HepG2 (cell line): ENCODE data around the gene SMIM36. TPM values are rescaled to one million over a fixed set of nuclear protein-coding genes. Genes with fewer than 3 reads are reported as not detected.
A peak's percentile ranks its signal among the peaks of the same experiment; 100 is the strongest.

ENCODE experiments used
- AGO1 ChIP-seq: fragments of 200-400 bp; formaldehyde crosslinking; IDR thresholded peaks from 2 replicates; pipeline ENCODE4 v1.6.1; 2017; ENCODE audit warnings: mild to moderate bottlenecking, low read depth, low read length, moderate library complexity; ENCODE audit not compliant: poor library complexity, severe bottlenecking
- ARNT ChIP-seq: fragments of 450-650 bp; IDR thresholded peaks from 2 replicates; pipeline ENCODE4 v1.6.1; 2017
- DNMT1 ChIP-seq: sonication (generic); formaldehyde crosslinking; IDR thresholded peaks from 2 replicates; pipeline ENCODE4 v1.5.1; 2020; ENCODE audit warnings: mild to moderate bottlenecking, missing genetic modification reagents
- GLI4 ChIP-seq: sonication (generic); formaldehyde crosslinking; IDR thresholded peaks from 2 replicates; pipeline ENCODE4 v1.5.1; 2020; ENCODE audit warnings: missing genetic modification reagents, mild to moderate bottlenecking, moderate library complexity, borderline replicate concordance
- HOXA9 ChIP-seq: sonication (generic); formaldehyde crosslinking; IDR thresholded peaks from 2 replicates; pipeline ENCODE4 v1.8.1; 2022; ENCODE audit warnings: missing genetic modification reagents, mild to moderate bottlenecking, moderate library complexity, borderline replicate concordance
- MAZ ChIP-seq, 2 experiments: sonication (generic) in 1 of 2; formaldehyde crosslinking in 1 of 2; IDR thresholded peaks; 2 replicates each; pipeline versions ENCODE4 v1.5.0 to v1.6.1; 2012 to 2020; ENCODE audit warnings: low read depth in 2 of 2, mild to moderate bottlenecking in 2 of 2, borderline replicate concordance in 1 of 2, improper control_type of control experiment in 1 of 2, low read length in 1 of 2, missing genetic modification reagents in 1 of 2, moderate library complexity in 1 of 2
- MEF2D ChIP-seq: sonication (generic); formaldehyde crosslinking; IDR thresholded peaks from 2 replicates; pipeline ENCODE4 v1.5.1; 2020; ENCODE audit warnings: mild to moderate bottlenecking, missing genetic modification reagents
- NCOA2 ChIP-seq: sonication (generic); formaldehyde crosslinking; IDR thresholded peaks from 2 replicates; pipeline ENCODE4 v1.8.0; 2022; ENCODE audit warnings: inconsistent platforms
- RXRA ChIP-seq: sonication (generic); formaldehyde crosslinking; IDR thresholded peaks from 2 replicates; pipeline ENCODE4 v1.5.1; 2020; ENCODE audit warnings: missing genetic modification reagents
- ZNF136 ChIP-seq: sonication (generic); formaldehyde crosslinking; IDR thresholded peaks from 2 replicates; pipeline ENCODE4 v1.8.1; 2022; ENCODE audit warnings: low read depth, mild to moderate bottlenecking, moderate library complexity, missing genetic modification reagents
- ZNF253 ChIP-seq: sonication (generic); formaldehyde crosslinking; IDR thresholded peaks from 2 replicates; pipeline ENCODE4 v1.8.0; 2022; ENCODE audit warnings: mild to moderate bottlenecking, missing genetic modification reagents, borderline replicate concordance
- ZNF354B ChIP-seq: sonication (generic); formaldehyde crosslinking; IDR thresholded peaks from 2 replicates; pipeline ENCODE4 v1.8.0; 2022; ENCODE audit warnings: mild to moderate bottlenecking, missing genetic modification reagents
- ZNF407 ChIP-seq: sonication (generic); formaldehyde crosslinking; IDR thresholded peaks from one replicate; pipeline ENCODE4 v1.5.1; 2020; ENCODE audit warnings: mild to moderate bottlenecking, missing genetic modification reagents; ENCODE audit errors: not compliant biosample characterization
- ZNF543 ChIP-seq: sonication (generic); formaldehyde crosslinking; IDR thresholded peaks from 2 replicates; pipeline ENCODE4 v1.4.0; 2020; ENCODE audit warnings: mild to moderate bottlenecking, missing genetic modification reagents
- polyA plus RNA-seq, 8 experiments: library from polyadenylated mRNA; depleted of rRNA in 3 of 8; stranded (reverse) in 7 of 8; unstranded in 1 of 8; fragments of >200 nt; fragmentation: Illumina TruSeq in 4 of 8; extraction: Trizol in 4 of 8; gene quantifications; 2 replicates each; pipeline versions ENCODE4 v1.2.1 to v1.2.3, GENCODE V29; 2011 to 2016; ENCODE audit warnings: low read depth in 4 of 8, missing spikeins in 1 of 8, mixed read lengths in 1 of 8; ENCODE audit not compliant: insufficient read depth in 1 of 8
- total RNA-seq, 5 experiments: library from RNA; depleted of rRNA; stranded (reverse); fragments of >200 nt; fragmentation: Illumina TruSeq; extraction: Trizol; gene quantifications; 2 replicates each; pipeline ENCODE4 v1.2.3, GENCODE V29; 2016; ENCODE audit warnings: low read depth in 1 of 5
- TF ChIP-seq, protein P1 (sequence below), 2 experiments: sonication (generic) in 1 of 2; formaldehyde crosslinking in 1 of 2; IDR thresholded peaks; 2 replicates each; pipeline versions ENCODE4 v1.4.0 to v1.6.1; 2018 to 2020; ENCODE audit warnings: missing genetic modification reagents in 2 of 2, borderline replicate concordance in 1 of 2, low read depth in 1 of 2, mild to moderate bottlenecking in 1 of 2, missing biosample characterization in 1 of 2
- TF ChIP-seq, protein P2 (sequence below): IDR thresholded peaks from 2 replicates; pipeline ENCODE4 v1.6.1; 2016; ENCODE audit warnings: low read depth, control low read depth

SMIM36 gene
- total and polyA plus RNA-seq, 2 of the 13 experiments (the other 11 are each of a cell fraction or from before 2014, with no cell fraction given): not detected

DNA sequence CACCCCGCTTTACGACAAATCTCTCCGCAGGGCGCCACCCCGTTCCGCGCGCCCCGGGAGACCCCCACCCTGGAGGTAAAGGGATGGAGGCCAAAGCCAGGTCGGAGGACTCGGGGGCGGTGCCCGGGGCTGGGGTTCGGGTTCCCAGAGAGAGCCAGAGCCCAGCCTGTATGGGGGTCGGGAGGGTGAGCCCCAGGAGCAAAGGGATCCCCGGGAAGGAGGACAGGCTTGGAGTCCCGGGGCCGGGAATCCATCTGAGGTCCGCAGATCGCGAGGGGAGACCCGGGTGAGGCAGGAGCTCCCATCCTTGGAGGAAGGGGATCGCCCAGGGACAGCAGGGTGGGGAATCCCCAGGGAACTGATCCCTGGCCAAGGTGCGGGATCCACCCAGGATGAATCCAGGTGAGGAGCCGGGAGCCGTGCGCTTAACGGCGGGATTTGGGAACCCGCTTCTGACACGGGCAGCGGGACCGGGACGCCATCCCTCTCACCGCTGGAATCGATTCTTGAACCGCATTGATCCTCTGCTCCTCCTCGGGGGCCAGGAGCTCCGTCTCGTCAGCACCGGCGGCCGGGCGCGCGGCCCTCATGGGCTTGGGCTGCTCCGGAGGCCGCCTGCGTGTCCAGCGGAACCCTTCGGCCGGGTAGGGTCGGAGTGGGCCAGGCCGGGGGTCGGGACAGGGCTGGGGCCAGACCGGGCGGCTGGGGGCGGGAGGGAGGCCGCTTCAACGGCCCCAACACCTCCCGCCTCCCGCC is 89.9 kb downstream of the SMIM36 start, which contains the start of gene MMD (continued):
- no peak; the same call in 1 of the 2 replicates for TF ChIP-seq GLI4 (CRISPR knock-in tag)
- TF ChIP-seq AGO1: peak; percentile 41
- TF ChIP-seq, protein P1, sequence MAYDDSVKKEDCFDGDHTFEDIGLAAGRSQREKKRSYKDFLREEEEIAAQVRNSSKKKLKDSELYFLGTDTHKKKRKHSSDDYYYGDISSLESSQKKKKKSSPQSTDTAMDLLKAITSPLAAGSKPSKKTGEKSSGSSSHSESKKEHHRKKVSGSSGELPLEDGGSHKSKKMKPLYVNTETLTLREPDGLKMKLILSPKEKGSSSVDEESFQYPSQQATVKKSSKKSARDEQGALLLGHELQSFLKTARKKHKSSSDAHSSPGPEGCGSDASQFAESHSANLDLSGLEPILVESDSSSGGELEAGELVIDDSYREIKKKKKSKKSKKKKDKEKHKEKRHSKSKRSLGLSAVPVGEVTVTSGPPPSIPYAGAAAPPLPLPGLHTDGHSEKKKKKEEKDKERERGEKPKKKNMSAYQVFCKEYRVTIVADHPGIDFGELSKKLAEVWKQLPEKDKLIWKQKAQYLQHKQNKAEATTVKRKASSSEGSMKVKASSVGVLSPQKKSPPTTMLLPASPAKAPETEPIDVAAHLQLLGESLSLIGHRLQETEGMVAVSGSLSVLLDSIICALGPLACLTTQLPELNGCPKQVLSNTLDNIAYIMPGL (CRISPR knock-in tag; IDR thresholded peaks at IDR 0.05; ENCODE audit: borderline replicate concordance in 1 of 2, low read depth in 1 of 2): peak; percentile 54 to 77; a peak in 3 of 4 replicates
- peak; percentile 40 for TF ChIP-seq ZNF407
- TF ChIP-seq ZNF136: no peak
- TF ChIP-seq MEF2D (CRISPR knock-in tag): no peak; the same call in 1 of the 2 replicates
- TF ChIP-seq NCOA2 (CRISPR knock-in tag): peak; percentile 15; the same call in 1 of the 2 replicates
- TF ChIP-seq ZNF354B: no peak; the same call in 1 of the 2 replicates
- no peak for TF ChIP-seq ARNT
- peak; percentile 79; the same call in 1 of the 2 replicates for TF ChIP-seq HOXA9 (CRISPR knock-in tag)
- 0 out of 2 replicates have a peak, but pooled peaks have one; percentile 54 for TF ChIP-seq ZNF253 (CRISPR knock-in tag)
- no peak; the same call in 1 of the 2 replicates for TF ChIP-seq RXRA (CRISPR knock-in tag)
- no peak for TF ChIP-seq MAZ (IDR thresholded peaks at IDR 0.05; ENCODE audit: borderline replicate concordance, low read depth, low read length)
- peak; percentile 84 for TF ChIP-seq MAZ (CRISPR knock-in tag; IDR thresholded peaks at IDR 0.05; ENCODE audit: low read depth)
- peak; percentile 45; the same call in 1 of the 2 replicates for TF ChIP-seq ZNF543 (CRISPR knock-in tag)
- TF ChIP-seq, protein P2, sequence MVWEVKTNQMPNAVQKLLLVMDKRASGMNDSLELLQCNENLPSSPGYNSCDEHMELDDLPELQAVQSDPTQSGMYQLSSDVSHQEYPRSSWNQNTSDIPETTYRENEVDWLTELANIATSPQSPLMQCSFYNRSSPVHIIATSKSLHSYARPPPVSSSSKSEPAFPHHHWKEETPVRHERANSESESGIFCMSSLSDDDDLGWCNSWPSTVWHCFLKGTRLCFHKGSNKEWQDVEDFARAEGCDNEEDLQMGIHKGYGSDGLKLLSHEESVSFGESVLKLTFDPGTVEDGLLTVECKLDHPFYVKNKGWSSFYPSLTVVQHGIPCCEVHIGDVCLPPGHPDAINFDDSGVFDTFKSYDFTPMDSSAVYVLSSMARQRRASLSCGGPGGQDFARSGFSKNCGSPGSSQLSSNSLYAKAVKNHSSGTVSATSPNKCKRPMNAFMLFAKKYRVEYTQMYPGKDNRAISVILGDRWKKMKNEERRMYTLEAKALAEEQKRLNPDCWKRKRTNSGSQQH: peak; percentile 28; the same call in 1 of the 2 replicates
- TF ChIP-seq DNMT1 (CRISPR knock-in tag): peak; percentile 11; the same call in 1 of the 2 replicates
